Activated CD4-positive, alpha-beta T cell treated with anti-CD3 and anti-CD28 coated beads, Interleukin-2, Interleukin-4, amounts not matched to agents 100 ng/mL and 50 ng/mL, durations not matched to agents 16 hours and 8 hours (primary cell): ENCODE data around the gene UQCC3.
"Not testable (repeated sequence)": the region's sequence is repeated elsewhere in the genome, so short reads cannot be mapped to it uniquely, and the experiment has no call there.

Experiments
- DNase-seq: peaks from one replicate; pipeline ENCODE4 v3.0.0-alpha.2; 2020; ENCODE audit warnings: low spot score

UQCC3 gene, protein sequence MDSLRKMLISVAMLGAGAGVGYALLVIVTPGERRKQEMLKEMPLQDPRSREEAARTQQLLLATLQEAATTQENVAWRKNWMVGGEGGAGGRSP

DNA sequence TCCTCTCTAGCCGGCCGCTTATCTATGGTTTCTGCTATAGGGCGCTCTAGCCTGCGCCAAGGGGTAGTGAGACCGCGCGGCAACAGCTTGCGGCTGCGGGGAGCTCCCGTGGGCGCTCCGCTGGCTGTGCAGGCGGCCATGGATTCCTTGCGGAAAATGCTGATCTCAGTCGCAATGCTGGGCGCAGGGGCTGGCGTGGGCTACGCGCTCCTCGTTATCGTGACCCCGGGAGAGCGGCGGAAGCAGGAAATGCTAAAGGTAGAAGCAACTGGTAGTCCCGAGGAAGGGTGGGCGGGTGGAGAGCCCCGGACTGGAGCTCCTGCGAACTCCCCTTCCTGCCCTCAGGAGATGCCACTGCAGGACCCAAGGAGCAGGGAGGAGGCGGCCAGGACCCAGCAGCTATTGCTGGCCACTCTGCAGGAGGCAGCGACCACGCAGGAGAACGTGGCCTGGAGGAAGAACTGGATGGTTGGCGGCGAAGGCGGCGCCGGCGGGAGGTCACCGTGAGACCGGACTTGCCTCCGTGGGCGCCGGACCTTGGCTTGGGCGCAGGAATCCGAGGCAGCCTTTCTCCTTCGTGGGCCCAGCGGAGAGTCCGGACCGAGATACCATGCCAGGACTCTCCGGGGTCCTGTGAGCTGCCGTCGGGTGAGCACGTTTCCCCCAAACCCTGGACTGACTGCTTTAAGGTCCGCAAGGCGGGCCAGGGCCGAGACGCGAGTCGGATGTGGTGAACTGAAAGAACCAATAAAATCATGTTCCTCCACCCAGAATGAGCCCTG lies at the start of gene UQCC3, which contains the start of gene LBHD1:
TSS of gene UQCC3 (plus strand) at position 66 of the 782 bp plus-strand sequence. CDS start at position 139, 73 bp downstream.
TSS of gene LBHD1 (minus strand) at position 660 of the 782 bp plus-strand sequence. CDS start 2,236 bp downstream, outside the sequence.
- peak; percentile 95 for DNase-seq

- DNase-seq, result no peak
These were observed 48.9 kb upstream of the UQCC3 start for GRCh38 chr11:62622476-62623089.

GRCh38 chr11:62627713-62628112 lies 43.8 kb upstream of the UQCC3 start:
- no peak for DNase-seq

DNA sequence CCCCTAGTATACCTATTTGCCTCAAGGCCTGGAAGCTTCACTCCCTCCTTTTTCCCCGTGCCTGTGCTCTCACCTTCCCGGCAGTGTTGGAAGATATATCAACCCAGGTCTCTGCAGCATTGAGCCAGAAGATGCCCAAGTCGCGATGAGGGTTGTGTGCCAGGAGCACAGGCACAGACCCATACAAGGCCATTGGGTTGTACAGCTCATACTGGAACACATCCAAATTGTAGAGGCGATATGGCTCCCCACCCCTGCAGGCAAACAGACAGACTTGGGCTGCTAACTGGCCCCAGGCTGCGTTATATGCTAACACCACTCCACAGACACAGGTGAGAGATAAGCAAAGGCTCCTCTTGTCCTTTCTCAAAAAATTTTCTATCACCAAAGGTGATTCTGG lies 39.0 kb upstream of the UQCC3 start:
- DNase-seq, result no peak

GRCh38 chr11:62644220-62644619 lies 27.3 kb upstream of the UQCC3 start:
- no peak for DNase-seq

- no peak for DNase-seq
These were observed 25.9 kb upstream of the UQCC3 start for GRCh38 chr11:62645671-62645945.

DNA sequence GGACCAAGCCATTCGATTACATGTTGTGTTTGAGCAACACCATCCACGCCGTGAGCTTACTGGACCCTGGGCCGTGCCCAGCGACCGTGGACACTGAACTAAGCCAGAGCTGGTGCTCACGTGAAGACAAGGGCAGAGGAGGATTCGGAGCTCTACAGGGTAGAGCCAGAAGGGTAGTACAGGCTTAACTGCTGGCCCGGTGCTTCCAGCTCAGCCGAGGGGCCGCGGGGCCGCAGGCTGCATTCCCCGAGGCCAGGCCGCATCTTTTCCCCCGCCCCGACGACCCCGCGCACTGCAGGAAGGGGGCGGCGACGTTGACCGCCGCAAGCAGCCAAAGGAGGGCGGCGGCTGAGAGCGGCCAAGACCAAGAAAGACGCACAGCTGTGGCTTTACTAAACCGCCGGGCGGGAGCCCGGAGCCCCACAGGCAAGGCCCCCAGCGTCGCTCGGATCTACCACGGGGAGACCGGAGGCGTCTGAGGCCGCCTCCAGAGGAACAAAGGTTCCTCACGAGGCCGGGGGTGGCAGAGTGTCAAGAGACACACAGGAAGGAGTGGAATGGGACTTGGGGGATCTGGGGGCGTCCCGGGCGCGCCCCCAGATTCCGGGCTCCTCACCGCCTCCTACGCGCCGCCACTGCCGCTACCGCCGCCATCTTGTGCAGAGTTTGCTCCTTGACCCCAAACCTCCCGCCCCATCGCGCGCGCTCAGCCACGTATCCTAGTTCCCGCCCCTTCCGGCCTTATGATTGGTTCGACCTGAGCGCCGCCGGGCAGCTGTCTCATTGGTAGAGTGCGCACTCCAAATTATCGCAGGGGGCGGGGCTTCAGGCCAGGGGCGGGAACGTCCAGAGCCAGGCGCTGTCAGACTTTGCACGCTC lies 25.3 kb upstream of the UQCC3 start, which contains the start of gene GANAB:
TSS of gene GANAB (minus strand) at position 668 of the 879 bp plus-strand sequence. CDS start at position 654, 14 bp downstream.
- peak; percentile 99 for DNase-seq

DNA sequence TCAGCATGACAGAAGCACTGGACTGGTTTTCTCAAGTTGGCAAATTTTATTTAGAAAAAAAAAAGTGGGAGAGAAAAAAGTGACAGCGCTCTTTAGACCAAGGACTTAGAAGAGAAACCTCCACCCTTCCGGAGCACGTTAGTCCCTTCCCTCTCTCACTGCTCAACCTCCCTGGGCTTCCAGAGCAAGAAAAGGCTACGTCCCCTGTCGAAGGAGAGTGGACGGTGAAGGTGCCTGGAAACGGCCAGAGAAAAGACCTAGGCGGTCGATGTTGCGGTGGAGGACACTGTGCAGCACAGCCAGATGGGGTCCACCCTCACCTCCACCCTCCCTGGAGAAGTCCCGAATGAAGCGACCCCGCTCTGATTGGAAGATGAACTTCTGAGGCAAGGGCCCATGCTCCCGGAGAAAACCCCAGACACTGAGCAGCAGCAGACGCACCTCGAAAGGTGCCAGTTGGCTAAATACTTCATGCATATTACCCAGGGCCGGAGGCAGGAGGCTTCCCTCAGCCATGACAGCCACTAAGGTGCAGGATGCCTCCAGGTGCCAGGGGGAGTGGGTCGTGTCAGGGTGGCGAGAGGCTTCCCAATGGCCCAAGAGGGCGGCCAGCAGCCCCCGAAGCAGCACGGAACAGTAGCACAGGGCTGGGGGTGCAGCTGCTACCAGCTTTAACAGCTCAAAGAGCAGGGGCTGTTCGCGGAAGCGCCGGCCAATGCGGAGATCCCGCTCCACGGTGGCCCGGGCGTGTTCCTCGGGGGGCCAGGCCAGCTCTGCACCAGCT lies 24.5 kb upstream of the UQCC3 start:
- DNase-seq, result no peak

DNA sequence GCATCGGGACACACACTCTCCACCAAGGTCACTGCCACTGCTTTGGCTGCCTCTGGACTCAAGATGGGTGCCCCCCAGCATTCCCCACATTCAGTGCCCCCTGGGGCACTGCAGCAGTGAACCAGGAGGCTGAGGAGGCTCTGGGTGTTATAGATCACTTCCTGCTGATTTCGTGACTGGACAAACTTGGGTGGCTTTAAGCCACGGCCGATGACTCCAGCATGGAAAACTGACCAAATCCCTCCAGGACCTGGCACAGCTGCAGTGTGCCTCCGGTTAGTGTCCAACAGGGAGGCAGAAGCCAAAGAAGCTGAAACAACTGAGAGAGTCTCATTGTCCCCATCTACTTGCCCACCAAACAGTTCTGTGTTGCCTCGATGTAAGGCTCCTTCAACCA lies 23.9 kb upstream of the UQCC3 start:
- no peak for DNase-seq

GRCh38 chr11:62648185-62648966 lies 23.1 kb upstream of the UQCC3 start:
- no peak for DNase-seq

DNA sequence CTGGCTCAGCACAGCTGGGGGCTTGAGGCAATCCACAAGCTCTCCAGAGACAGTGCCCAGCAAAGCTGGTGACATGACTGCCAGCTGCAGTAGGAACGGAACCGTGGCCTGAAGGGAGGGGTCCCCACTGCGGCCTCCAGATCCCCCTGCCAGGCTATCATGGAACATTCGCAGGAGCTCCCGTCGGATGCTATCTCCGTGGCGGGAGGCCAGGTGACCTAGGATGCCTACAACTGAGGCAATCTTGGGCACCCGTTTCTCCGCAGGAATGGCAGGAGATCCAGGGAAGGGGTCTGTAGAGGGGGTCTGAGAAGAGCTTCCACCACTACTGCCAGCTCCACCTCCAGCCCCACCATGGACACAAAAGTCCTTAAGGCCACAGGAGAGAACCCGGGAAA lies 22.5 kb upstream of the UQCC3 start:
- DNase-seq, result no peak

- DNase-seq, result no peak
These were observed 22.0 kb upstream of the UQCC3 start for GRCh38 chr11:62649486-62649885.

DNA sequence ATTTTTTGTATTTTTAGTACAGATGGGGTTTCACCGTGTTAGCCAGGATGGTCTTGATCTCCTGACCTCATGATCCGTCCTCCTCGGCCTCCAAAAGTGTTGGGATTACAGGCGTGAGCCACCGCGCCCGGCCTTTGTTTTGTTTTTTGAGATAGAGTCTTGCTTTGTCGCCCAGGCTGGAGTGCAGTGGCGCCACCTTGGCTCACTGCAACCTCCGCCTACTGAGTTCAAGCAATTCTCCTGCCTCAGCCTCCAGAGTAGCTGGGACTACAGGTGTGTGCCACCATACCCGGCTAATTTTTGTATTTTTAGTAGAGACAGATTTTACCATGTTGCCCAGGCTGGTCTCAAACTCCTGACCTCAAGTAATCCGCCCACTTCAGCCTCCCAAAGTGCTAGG lies 21.2 kb upstream of the UQCC3 start:
- not testable (repeated sequence) for DNase-seq

DNA sequence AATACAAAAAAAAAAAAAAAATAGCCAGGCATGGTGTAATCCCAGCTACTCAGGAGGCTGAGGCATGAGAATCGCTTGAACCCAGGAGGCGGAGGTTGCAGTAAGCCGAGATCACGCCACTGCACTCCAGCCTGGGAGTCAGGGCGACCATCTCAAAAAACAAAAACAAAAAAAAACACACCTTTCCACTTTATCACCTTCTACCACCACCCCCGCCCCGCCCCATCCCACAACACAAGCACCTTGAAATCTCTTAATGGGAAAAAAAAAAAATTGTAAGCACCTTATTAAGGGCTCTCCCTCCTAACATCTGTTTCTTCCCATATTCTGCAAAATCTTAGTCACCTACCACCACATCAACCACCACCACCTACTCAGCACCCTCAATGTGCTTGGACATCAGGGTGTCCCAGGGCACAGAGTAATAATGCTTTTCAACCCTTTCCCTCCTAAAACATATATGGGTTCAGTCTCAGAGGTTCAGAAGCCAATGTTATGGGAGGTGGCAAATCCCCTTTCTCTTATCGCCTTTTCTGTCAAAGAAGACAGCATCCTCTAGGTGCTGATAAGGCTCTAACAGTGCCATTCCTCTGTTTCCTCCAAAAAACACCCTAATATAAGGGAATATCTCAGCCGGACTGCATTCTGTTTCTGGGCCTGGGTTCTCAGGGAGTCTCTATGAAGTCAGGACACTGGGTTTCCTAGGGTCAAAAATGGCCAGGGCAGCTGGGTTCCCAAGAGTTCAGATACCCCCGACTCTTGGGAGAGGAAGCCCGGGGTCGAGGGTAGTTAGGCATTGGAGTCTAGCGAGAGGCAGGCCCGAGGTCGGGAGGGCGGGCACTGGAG lies 19.1 kb upstream of the UQCC3 start:
- DNase-seq, result peak; percentile 39

DNA sequence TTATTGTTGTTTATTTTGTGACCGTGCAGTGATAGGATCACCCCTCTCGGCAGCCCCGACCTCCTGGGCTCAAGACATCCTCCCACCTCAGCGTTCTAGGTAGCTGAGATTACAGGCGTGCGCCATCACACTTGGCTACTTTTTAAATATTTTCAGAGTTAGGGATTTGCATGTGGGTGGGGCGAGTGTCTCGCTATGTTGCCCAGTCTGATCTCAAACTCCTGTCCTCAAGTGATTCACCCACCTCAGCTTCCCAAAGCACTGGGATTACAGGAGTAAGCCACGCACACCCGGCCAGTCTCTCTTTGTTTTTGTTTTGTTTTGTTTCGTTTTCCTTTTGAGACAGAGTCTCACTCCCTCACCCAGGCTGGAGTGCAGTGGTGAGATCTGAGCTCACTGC lies 17.2 kb upstream of the UQCC3 start:
- DNase-seq, result no peak

- DNase-seq, result no peak
These were observed 14.6 kb upstream of the UQCC3 start for GRCh38 chr11:62656796-62657429.

DNA sequence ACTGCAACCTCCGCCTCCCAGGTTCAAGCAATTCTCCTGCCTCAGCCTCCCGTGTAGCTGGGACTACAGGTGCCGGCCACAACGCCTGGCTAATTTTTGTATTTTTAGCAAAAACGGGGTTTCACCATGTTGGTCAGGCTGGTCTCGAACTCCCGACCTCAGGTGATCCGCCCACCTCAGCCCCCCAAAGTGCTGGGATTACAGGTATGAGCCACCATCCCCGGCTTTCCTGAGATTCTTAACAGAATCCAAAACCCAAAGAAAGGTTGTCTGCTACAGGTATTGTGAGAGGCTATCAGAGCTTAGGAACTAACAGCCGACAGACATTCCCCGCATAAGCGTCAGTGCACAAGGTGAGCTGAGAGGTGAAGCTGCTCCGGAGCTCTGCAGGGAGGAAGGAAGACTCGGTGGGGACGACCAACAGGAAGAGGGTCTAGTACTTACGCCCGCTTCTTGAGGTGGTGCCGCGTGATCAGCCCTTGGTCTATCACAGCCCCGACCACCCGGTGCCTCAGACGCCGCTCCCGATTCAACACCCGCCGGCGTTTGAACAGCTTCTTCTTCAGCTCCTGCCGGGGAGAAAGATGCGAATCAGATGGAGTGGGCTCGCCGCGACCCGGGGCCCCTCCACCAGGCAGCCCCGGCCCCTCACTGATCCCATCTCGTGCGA lies 6.9 kb upstream of the UQCC3 start:
- peak; percentile 57 for DNase-seq

GRCh38 chr11:62665075-62665598 lies 6.3 kb upstream of the UQCC3 start, which contains the start of the genes C11orf98 and CSKMT:
TSS of gene C11orf98 (minus strand) at chr11:62665210. CDS start at chr11:62665169, 41 bp downstream.
TSS of gene CSKMT (plus strand) at chr11:62665312. CDS start at chr11:62665880, 568 bp downstream.
- peak; percentile 98 for DNase-seq
